GM21786 (cell line): Measurements from ENCODE around the gene CFAP46.
"Not testable (repeated sequence)": the region's sequence is repeated elsewhere in the genome, so short reads cannot be mapped to it uniquely, and the experiment has no call there.

Source experiments
- ATAC-seq: cut with Tn5 transposase; IDR thresholded peaks from one replicate; pipeline ENCODE4 v1.9.1; 2021; ENCODE audit not compliant: unreplicated experiment

CFAP46 gene

GRCh38 chr10:132963430-132963960 lies 21.1 kb upstream of the CFAP46 start:
- ATAC-seq, result no peak

GRCh38 chr10:132962623-132963429 lies 20.5 kb upstream of the CFAP46 start:
- no peak for ATAC-seq

- ATAC-seq, result peak; percentile 74
These were observed 19.6 kb upstream of the CFAP46 start for GRCh38 chr10:132961787-132962622.

- no peak for ATAC-seq
These were observed 19.0 kb upstream of the CFAP46 start for GRCh38 chr10:132961420-132961786.

- ATAC-seq, result no peak
These were observed 18.5 kb upstream of the CFAP46 start for GRCh38 chr10:132960631-132961419.

- no peak for ATAC-seq
These were observed 17.7 kb upstream of the CFAP46 start for GRCh38 chr10:132960071-132960472.

- ATAC-seq, result no peak
These were observed 17.2 kb upstream of the CFAP46 start for GRCh38 chr10:132959559-132959961.

GRCh38 chr10:132958883-132959558 lies 16.7 kb upstream of the CFAP46 start:
- ATAC-seq, result no peak

GRCh38 chr10:132957981-132958882 lies 15.9 kb upstream of the CFAP46 start:
- no peak for ATAC-seq

GRCh38 chr10:132957131-132957530 lies 14.8 kb upstream of the CFAP46 start:
- no peak for ATAC-seq

GRCh38 chr10:132956259-132956658 lies 13.9 kb upstream of the CFAP46 start:
- not testable (repeated sequence) for ATAC-seq

GRCh38 chr10:132955479-132955878 lies 13.1 kb upstream of the CFAP46 start:
- no peak for ATAC-seq

- ATAC-seq, result no peak
These were observed 11.1 kb upstream of the CFAP46 start for GRCh38 chr10:132953428-132953827.

GRCh38 chr10:132951926-132952325 lies 9.6 kb upstream of the CFAP46 start:
- ATAC-seq, result no peak

- ATAC-seq, result no peak
These were observed 6.0 kb upstream of the CFAP46 start for GRCh38 chr10:132948351-132948750.

GRCh38 chr10:132947843-132948242 lies 5.5 kb upstream of the CFAP46 start:
- no peak for ATAC-seq

GRCh38 chr10:132946806-132947546 lies 4.6 kb upstream of the CFAP46 start:
- ATAC-seq, result no peak

- ATAC-seq, result no peak
These were observed 3.9 kb upstream of the CFAP46 start for GRCh38 chr10:132946311-132946710.

- ATAC-seq, result no peak
These were observed 3.5 kb upstream of the CFAP46 start for GRCh38 chr10:132945894-132946255.
